DOHH2 (cell line): ENCODE data around the gene ZBTB7C.

ENCODE experiments used
- EZH2phosphoT487 ChIP-seq: fragments of 200-600 bp; sonication (generic); IDR thresholded peaks from 2 replicates; pipeline ENCODE4 v1.6.1; 2017; ENCODE audit warnings: borderline replicate concordance, mild to moderate bottlenecking, antibody characterized with exemption, low read length, moderate library complexity, mixed read lengths
- TF ChIP-seq, protein P1 (sequence below): fragments of 200-600 bp; sonication (generic); IDR thresholded peaks from one replicate; pipeline ENCODE4 v1.5.1; 2014; ENCODE audit warnings: antibody characterized with exemption, mild to moderate bottlenecking, low read depth, low read length; ENCODE audit not compliant: poor library complexity, severe bottlenecking

DNA sequence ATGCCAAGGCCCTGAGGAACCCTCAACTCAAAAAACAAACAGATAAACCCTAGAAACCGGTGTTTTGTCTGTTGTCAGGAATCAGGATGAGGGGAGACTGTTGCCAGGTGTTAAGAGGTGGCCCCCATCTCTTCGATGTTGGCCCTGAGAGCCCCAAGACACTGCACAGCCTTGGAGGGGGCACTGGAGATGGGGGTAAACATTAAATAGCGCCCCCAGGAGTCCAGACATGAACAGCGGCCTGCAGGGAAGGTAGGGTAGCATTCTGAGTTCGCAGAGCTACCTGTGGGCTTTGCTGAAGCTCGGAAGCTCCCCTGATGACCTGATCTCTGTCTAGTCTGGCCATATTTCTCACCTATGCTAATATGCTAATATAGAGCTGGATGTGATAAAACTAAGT lies 381.1 kb downstream of the ZBTB7C start:
- TF ChIP-seq, protein P1, sequence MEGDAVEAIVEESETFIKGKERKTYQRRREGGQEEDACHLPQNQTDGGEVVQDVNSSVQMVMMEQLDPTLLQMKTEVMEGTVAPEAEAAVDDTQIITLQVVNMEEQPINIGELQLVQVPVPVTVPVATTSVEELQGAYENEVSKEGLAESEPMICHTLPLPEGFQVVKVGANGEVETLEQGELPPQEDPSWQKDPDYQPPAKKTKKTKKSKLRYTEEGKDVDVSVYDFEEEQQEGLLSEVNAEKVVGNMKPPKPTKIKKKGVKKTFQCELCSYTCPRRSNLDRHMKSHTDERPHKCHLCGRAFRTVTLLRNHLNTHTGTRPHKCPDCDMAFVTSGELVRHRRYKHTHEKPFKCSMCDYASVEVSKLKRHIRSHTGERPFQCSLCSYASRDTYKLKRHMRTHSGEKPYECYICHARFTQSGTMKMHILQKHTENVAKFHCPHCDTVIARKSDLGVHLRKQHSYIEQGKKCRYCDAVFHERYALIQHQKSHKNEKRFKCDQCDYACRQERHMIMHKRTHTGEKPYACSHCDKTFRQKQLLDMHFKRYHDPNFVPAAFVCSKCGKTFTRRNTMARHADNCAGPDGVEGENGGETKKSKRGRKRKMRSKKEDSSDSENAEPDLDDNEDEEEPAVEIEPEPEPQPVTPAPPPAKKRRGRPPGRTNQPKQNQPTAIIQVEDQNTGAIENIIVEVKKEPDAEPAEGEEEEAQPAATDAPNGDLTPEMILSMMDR, result peak; percentile 23
- no peak for TF ChIP-seq EZH2phosphoT487
